KMS-11 (cell line): ENCODE data around the gene NDUFAF5.

Source experiments
- H2AFZ ChIP-seq: fragments of 200-600 bp; sonication (generic); 2 replicates; pipeline ENCODE4 v1.6.1; 2016; ENCODE audit warnings: antibody characterized with exemption, mixed run types, low read depth
- H3K27ac ChIP-seq: fragments of 200-600 bp; sonication (generic); 2 replicates; pipeline ENCODE4 v1.6.1; 2016; ENCODE audit warnings: mild to moderate bottlenecking, mixed run types
- H3K27me3 ChIP-seq: fragments of 200-600 bp; sonication (generic); 2 replicates; pipeline ENCODE4 v1.6.1; 2017; ENCODE audit warnings: mild to moderate bottlenecking, low read depth, mixed run types, moderate library complexity; ENCODE audit not compliant: insufficient read depth
- H3K36me3 ChIP-seq: fragments of 200-600 bp; sonication (generic); 2 replicates; pipeline ENCODE4 v1.6.1; 2017; ENCODE audit warnings: mild to moderate bottlenecking, mixed run types; ENCODE audit not compliant: insufficient read depth
- H3K4me1 ChIP-seq: fragments of 200-600 bp; sonication (generic); 2 replicates; pipeline ENCODE4 v1.6.1; 2016; ENCODE audit warnings: mild to moderate bottlenecking, low read depth, mixed run types; ENCODE audit not compliant: poor library complexity, severe bottlenecking
- H3K4me2 ChIP-seq: fragments of 200-600 bp; sonication (generic); 2 replicates; pipeline ENCODE4 v1.7.0; 2016; ENCODE audit warnings: mild to moderate bottlenecking, mixed run types
- H3K4me3 ChIP-seq: fragments of 200-600 bp; sonication (generic); IDR thresholded peaks from 2 replicates; pipeline ENCODE4 v1.6.1; 2017; ENCODE audit warnings: low read depth, low read length, mixed read lengths; ENCODE audit not compliant: insufficient read depth
- H3K79me2 ChIP-seq: fragments of 200-600 bp; sonication (generic); 2 replicates; pipeline ENCODE4 v1.6.1; 2016; ENCODE audit warnings: low read depth, mixed run types; ENCODE audit not compliant: insufficient read depth
- H3K9ac ChIP-seq: fragments of 200-600 bp; sonication (generic); 2 replicates; pipeline ENCODE4 v1.6.1; 2016; ENCODE audit warnings: mild to moderate bottlenecking, mixed run types
- H4K20me1 ChIP-seq: fragments of 200-600 bp; sonication (generic); 2 replicates; pipeline ENCODE4 v1.6.1; 2016; ENCODE audit warnings: mild to moderate bottlenecking, mixed run types; ENCODE audit not compliant: insufficient read depth
- TF ChIP-seq, protein P1 (sequence below): fragments of 200-600 bp; sonication (generic); conservative IDR thresholded peaks from 2 replicates; pipeline ENCODE4 v1.6.1; 2017; ENCODE audit warnings: low read depth, mild to moderate bottlenecking, antibody characterized with exemption, low read length, moderate library complexity, mixed read lengths

Gene NDUFAF5

GRCh38 chr20:13855613-13856012, 70.8 kb downstream of the NDUFAF5 start:
- Histone ChIP-seq H4K20me1 (no peaks in the 10 kb centered on the region), H3K4me3 (no peak overlapping the region), H3K4me2 (no peak overlapping the region), H3K27me3 (no peaks in the 10 kb centered on the region), H3K4me1 (no peaks in the 10 kb centered on the region), H3K79me2 (no peaks in the 10 kb centered on the region), H2AFZ (no peak overlapping the region), H3K36me3 (no peaks in the 10 kb centered on the region), H3K27ac (no peak overlapping the region), H3K9ac (no peak overlapping the region)
- TF ChIP-seq, protein P1, sequence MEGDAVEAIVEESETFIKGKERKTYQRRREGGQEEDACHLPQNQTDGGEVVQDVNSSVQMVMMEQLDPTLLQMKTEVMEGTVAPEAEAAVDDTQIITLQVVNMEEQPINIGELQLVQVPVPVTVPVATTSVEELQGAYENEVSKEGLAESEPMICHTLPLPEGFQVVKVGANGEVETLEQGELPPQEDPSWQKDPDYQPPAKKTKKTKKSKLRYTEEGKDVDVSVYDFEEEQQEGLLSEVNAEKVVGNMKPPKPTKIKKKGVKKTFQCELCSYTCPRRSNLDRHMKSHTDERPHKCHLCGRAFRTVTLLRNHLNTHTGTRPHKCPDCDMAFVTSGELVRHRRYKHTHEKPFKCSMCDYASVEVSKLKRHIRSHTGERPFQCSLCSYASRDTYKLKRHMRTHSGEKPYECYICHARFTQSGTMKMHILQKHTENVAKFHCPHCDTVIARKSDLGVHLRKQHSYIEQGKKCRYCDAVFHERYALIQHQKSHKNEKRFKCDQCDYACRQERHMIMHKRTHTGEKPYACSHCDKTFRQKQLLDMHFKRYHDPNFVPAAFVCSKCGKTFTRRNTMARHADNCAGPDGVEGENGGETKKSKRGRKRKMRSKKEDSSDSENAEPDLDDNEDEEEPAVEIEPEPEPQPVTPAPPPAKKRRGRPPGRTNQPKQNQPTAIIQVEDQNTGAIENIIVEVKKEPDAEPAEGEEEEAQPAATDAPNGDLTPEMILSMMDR: no peak

GRCh38 chr20:13856354-13856753, 71.5 kb downstream of the NDUFAF5 start:
- TF ChIP-seq, protein P1: no peak
- H3K27me3 ChIP-seq: no peaks in the 10 kb centered on the region
- no peak overlapping the region for H3K4me3 ChIP-seq
- H3K79me2 ChIP-seq: no peaks in the 10 kb centered on the region
- H3K27ac ChIP-seq: no peak overlapping the region
- H3K4me1 ChIP-seq: no peaks in the 10 kb centered on the region
- H3K4me2 ChIP-seq: no peak overlapping the region
- H2AFZ ChIP-seq: no peak overlapping the region
- H3K9ac ChIP-seq: no peak overlapping the region
- no peaks in the 10 kb centered on the region for H4K20me1 ChIP-seq
- no peaks in the 10 kb centered on the region for H3K36me3 ChIP-seq

- Histone ChIP-seq H3K4me3 (no peak overlapping the region), H3K27ac (no peak overlapping the region), H4K20me1 (no peaks in the 10 kb centered on the region), H3K36me3 (no peaks in the 10 kb centered on the region), H3K9ac (no peak overlapping the region), H3K4me1 (no peaks in the 10 kb centered on the region), H3K79me2 (no peaks in the 10 kb centered on the region), H2AFZ (no peak overlapping the region), H3K4me2 (no peak overlapping the region), H3K27me3 (no peaks in the 10 kb centered on the region)
- TF ChIP-seq, protein P1: no peak
Measured at GRCh38 chr20:13857304-13857703, 72.5 kb downstream of the NDUFAF5 start.

DNA sequence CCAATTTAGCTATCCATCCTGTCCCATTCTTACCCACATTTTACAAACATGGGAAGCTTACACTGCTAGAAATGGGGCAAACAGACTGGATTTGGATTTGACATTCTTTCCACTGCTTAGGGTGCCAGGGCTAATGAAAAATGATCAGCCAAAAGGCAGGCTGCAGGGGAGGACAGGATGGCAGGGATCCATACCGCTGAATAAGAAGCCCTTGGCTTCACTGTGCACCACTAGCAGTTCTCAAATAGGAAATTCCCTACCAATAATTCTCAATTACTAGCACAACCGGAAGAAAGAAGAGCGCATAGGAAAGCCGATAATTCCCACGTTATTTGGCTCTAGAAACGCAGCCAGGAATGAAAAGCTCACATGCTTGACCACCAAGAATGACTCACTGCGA, 73.1 kb downstream of the NDUFAF5 start:
- Histone ChIP-seq H2AFZ (no peak overlapping the region), H3K36me3 (no peaks in the 10 kb centered on the region), H3K27ac (no peak overlapping the region), H3K4me2 (no peak overlapping the region), H3K79me2 (no peaks in the 10 kb centered on the region), H3K9ac (no peak overlapping the region), H3K4me3 (no peak overlapping the region), H3K27me3 (no peaks in the 10 kb centered on the region), H3K4me1 (no peaks in the 10 kb centered on the region), H4K20me1 (no peaks in the 10 kb centered on the region)
- TF ChIP-seq, protein P1: no peak
